VCaP (cell line): ENCODE results near the gene DEPP1.
A peak's percentile ranks its signal among the peaks of the same experiment; 100 is the strongest.

Source experiments
- H3K27ac ChIP-seq: fragments of 450-650 bp; 2 replicates; pipeline ENCODE4 v1.5.1; 2017
- TF ChIP-seq, protein P1 (sequence below): fragments of 450-650 bp; conservative IDR thresholded peaks from 2 replicates; pipeline ENCODE4 v1.5.1; 2017; ENCODE audit warnings: mild to moderate bottlenecking, moderate library complexity

Gene DEPP1

GRCh38 chr10:44946205-44946604, 32.4 kb downstream of the DEPP1 start:
- TF ChIP-seq, protein P1, sequence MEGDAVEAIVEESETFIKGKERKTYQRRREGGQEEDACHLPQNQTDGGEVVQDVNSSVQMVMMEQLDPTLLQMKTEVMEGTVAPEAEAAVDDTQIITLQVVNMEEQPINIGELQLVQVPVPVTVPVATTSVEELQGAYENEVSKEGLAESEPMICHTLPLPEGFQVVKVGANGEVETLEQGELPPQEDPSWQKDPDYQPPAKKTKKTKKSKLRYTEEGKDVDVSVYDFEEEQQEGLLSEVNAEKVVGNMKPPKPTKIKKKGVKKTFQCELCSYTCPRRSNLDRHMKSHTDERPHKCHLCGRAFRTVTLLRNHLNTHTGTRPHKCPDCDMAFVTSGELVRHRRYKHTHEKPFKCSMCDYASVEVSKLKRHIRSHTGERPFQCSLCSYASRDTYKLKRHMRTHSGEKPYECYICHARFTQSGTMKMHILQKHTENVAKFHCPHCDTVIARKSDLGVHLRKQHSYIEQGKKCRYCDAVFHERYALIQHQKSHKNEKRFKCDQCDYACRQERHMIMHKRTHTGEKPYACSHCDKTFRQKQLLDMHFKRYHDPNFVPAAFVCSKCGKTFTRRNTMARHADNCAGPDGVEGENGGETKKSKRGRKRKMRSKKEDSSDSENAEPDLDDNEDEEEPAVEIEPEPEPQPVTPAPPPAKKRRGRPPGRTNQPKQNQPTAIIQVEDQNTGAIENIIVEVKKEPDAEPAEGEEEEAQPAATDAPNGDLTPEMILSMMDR = no peak
- H3K27ac ChIP-seq = no peak overlapping the region

DNA sequence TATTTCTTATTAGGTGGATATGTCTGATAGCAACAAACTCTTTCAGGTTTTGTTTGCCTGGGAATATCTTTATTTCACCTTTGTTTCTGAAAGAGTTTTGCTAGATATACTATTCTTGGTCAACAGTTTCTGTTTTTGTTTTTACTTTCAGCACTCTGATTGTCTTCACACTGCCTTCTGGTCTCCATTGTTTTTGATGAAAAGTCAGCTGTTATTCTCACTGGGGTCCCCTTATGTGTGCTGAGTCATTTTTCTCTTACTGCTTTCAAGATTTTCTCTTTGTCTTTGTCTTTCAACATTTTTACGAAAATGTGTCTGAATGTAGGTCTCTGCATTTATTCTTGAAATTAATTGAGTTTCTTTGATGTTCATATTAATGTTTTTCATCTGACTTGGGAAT, 34.3 kb downstream of the DEPP1 start:
- no peak overlapping the region for H3K27ac ChIP-seq
- TF ChIP-seq, protein P1 = no peak

DNA sequence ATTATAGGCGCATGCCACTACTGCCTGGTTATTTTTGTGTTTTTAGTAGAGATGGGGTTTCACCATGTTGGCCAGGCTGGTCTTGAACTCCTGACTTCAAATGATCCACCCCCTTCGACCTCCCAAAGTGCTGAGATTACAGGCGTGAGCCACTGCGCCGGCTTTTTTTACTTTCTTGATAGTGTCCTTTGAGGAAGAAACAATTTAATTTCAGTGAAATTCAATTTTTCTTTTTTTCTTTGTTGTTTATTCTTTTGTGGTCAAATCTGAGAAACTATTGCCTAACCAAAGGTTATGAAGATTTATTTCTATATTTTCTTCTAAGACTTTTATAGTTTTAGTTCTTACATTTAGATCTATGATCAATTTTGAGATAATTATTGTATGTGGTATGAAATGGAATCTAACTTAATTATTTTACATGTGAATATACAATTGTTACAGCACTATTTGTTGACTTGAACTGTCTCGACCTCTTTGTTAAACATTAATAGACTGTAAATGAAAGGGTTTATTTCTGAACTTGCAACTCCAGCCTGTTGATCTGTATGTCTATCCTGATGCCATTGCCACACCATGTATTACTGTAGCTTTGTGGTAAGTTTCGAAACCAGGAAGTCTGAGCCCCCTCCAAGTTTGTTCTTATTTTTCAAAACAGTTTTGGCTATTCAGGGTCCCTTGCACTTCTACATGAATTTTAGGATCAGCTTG, 38.8 kb downstream of the DEPP1 start:
- H3K27ac ChIP-seq = peak overlapping the region; percentile 47
- TF ChIP-seq, protein P1 = no peak

GRCh38 chr10:44938956-44939355, 39.7 kb downstream of the DEPP1 start:
- TF ChIP-seq, protein P1 = no peak
- H3K27ac ChIP-seq = no peak overlapping the region; the same call in 1 of the 2 replicates

GRCh38 chr10:44937196-44938005, 41.2 kb downstream of the DEPP1 start:
- H3K27ac ChIP-seq = no peak overlapping the region
- TF ChIP-seq, protein P1 = no peak

- no peak overlapping the region for H3K27ac ChIP-seq
- TF ChIP-seq, protein P1 = no peak
These were observed 42.2 kb downstream of the DEPP1 start for GRCh38 chr10:44936314-44936975.

GRCh38 chr10:44935966-44936295, 42.7 kb downstream of the DEPP1 start:
- TF ChIP-seq, protein P1 = no peak
- no peak overlapping the region for H3K27ac ChIP-seq
